Uterus (tissue), 2 donors: ENCODE results near the gene MSH3.

Experiments used
- CTCF ChIP-seq, 4 experiments: fragments of 200-600 bp in 2 of 4; fragments of 450-650 bp in 2 of 4; sonication (generic) in 2 of 4; IDR thresholded peaks; one replicate each; pipeline ENCODE4 v1.5.1; 2016 to 2019; ENCODE audit warnings: antibody characterized with exemption in 4 of 4, mild to moderate bottlenecking in 2 of 4, moderate library complexity in 1 of 4
- POLR2A ChIP-seq, 2 donors: fragments of 450-650 bp; IDR thresholded peaks; one replicate each; pipeline ENCODE4 v1.6.1; 2016; ENCODE audit warnings: antibody characterized with exemption in 2 of 2, mild to moderate bottlenecking in 1 of 2, moderate library complexity in 1 of 2

- TF ChIP-seq POLR2A (IDR thresholded peaks at IDR 0.05) (no peak), CTCF (IDR thresholded peaks at IDR 0.05) (no peak)
Observed at GRCh38 chr5:80668016-80668969, 13.8 kb downstream of the MSH3 start.
